Measurements from ENCODE around the gene TMEM163.
"Not testable (repeated sequence)": the region's sequence is repeated elsewhere in the genome, so short reads cannot be mapped to it uniquely, and the experiment has no call there.

The TMEM163 gene

DNA sequence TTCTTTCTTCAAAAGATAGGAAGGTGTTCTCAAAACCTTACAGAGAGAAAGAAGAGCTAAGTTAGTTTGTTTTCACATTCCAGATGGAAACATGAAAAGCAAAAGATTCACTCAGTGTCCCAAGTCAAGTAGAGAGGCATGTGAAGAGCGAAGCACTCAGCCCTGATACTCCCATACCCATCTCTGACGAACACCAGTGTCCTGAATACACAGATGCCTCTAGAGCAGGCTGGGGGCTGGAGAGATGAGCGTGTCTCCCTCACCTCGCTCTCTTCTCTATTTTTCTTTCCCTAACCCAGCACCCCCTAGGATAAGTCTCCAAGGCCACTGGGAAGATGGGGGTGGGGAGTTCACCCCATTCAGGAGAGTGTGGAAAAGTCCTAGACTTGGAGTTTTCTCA is 227.8 kb downstream of the TMEM163 start:
- no peak for DNase-seq (ENCODE audit: low read depth, low spot score)

DNA sequence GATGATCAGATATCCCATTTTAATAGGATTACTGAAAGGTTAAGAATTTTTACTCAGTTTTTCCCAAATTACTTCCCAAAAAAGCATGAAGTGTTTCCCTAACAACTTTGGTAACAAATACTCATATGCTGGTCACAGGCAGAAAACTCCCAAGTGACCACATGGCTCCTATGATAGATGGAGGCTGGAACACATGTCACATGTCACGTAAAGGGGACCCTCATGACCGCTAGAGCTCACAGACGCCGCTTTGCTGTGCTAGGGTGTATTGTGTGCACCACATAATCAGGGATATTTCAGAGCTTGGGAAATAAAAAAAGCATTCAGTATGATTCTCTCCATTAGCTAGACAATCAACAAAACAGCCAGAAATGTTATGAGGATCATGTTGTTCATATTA is 228.2 kb downstream of the TMEM163 start:
- no peak for DNase-seq (ENCODE audit: low read depth, low spot score)

DNA sequence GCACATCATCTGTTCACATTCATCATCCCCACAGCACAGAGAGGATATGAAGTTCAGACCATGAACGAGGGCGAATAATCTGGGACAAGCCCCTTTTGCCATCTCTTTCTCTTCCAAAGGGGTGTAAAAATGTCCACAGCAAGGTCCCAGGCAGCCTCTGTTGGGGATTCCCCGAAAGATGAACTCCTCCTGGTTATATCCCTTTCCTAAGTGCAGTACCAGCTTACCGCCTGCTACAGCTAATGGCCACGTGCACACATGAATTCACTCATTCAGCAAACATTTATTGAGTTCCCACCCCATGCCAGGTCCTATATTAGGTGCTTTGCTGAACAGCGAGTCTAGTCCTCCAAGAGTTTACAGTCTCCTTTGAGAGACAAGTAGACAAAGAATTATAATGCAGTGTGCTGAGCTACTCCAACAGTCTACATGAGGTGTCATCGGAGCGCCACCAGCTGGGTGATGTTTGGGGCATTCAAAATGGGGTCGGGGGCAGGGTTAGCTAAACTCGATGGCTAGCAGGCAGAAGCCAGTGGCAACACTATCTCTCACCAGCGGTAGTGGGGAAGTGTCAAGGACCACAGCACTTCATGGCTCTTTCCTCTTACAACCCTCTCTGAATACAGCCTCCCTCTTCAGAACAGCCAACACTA is 228.9 kb downstream of the TMEM163 start:
- DNase-seq (ENCODE audit: low read depth, low spot score), result no peak

DNA sequence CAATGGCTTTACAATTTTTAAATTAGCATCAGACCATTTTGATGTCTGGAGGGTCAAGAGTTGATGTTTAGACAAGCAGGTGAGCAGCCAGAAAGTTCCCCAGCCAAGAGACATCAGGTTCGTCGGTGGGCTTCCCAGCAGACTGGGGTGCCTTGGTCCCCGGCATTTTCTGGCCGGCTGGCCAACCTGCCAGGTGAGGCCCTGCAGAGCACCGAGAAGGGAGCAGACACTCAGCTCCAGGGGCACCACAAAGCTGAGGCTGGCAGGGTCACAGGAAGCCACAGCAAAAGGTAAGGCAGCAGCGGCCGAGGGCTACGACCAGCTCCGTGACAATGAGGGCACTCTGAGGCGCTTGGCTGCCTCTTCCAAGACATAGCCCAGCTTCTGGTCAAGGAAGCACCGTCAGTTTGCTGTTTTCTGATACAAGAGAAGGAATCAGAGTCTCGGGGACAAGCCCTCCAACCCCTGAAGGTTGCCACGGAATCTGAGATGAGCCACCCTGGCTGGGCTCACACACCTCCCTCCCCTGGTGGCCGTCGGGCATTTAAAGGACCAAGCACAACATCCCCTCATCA is 235.9 kb downstream of the TMEM163 start:
- DNase-seq (ENCODE audit: low read depth, low spot score), result no peak

DNA sequence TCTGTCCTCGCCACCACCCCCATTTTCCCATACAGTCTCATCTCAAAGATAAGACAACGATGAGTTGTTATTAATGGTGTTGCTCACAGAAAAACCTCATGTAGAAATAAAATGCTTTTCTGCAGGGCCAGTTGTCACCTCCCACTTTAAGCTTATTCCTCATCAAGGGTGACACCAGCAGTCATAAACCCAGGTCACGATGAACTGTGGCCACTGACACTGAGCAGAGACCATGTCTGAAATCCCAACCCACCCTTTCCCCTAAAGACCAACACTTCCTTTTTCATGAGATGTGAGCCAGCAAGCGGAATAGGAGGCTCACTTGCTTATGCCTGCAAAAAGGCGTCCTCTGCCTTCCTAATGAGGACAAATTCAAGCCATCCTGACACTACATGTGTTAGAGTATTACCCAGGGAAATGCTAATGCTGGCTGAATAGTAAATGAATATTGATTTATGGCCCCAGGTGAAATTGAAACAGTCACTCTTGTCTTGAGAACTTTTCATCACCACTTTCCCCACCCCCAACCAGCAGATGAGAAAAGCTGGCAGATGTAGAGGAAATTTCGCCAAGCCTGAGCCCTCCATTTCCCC is 236.6 kb downstream of the TMEM163 start:
- no peak for DNase-seq (ENCODE audit: low read depth, low spot score)

DNA sequence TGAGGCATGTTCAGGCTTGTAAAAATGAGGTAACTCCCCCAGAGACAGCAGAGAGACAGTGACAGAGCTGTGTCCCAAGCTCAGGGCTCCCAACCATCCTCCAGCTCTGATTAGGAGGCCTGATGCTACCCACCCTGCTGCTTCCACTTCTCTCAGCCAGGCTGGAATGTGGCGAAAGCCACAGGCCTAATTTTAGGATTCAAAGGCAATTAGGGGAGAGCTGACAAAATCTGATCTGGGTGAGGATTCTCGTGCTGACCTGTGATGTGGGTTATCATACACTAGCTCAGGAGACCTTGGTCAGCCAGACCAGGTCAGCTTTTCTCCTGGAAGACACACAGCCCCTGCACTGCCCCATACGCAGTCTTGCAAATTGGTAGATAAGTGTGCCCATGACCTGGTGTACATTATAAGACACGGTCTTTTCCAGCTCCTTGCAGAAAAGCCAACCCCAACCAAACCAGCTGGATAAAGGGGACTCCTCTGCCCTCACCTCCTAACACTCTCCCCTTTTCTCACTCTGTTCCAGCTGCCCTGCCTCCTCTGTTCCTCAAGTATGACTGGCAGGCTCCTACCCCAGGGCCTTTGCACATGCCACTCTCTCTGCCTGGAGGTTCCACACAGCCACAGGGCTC is 239.0 kb downstream of the TMEM163 start:
- DNase-seq (ENCODE audit: low read depth, low spot score), result no peak

DNA sequence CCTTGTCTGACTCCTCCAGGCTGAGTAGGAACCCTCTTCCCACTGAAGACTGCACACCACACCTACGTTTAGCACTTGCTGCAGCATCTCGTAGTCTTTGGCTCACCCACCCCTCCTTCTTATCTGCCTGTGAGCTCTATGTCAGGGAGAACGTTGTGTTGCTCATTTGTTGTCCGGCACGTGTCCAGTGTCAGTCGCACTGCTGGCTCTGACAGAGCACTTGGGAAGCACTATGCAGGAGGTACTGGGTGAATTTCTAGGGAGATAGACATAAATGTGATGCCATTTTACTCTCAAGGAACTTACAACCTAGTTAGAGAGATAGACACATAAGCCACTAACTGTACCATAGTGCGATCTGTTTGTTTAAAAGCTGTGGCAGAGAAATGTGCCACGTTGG is 241.8 kb downstream of the TMEM163 start:
- not testable (repeated sequence) for DNase-seq (ENCODE audit: low read depth, low spot score)

DNA sequence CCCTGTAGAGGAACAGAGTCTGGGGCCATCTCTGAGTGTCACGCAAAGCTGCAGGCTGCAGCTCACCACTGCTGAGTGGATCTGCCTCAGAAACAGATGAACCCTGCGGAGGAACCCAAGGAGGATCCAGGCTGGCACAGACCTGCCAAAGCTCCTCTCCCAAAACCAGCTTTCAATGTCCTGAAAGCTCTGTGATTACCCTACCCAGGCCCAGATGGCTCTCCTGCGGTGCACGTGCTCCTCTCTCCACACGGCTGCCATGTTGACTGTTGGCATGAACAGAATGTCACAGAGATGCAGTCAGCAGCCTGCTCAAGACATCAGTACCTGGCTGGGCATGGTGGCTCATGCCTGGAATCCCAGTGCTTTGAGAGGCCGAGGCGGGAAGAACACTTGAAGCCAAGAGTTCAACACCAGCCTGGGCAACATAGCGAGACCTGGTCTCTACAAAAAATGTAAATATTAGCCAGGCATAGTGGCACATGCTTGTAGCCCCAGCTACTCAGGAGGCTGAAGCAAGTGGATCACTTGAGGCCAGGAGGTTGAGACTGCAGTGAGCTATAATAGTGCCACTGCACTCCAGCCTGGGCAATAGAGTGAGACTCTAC is 248.1 kb downstream of the TMEM163 start:
- DNase-seq (ENCODE audit: low read depth, low spot score), result no peak

DNA sequence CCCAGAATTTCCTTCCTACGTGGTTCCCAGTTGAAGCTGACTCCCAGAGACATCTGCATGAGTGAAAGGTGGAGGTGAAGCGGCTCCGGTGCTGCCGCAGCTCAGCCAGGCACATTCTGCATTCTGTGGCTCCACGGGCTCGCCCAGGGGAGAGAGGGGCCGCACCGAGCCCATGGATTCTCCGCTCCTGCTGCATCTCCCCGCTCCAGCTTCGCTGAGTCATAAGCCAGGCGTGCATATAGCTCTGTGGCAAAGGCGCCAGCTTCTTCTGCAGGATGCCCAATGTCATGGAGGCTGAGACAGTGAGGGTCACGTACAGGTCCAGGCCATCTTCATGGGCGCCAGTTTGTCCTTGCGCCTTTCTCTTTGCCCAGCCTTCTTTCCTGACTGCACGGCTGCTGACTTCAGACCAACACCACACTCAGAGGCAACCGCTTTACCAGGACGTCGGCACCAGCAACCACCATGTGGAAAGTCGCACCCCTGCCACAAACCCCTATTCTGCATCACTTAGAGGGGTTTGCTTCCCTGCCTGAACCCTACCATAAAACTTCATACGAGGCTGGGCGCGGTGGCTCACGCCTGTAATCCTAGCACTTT is 249.2 kb downstream of the TMEM163 start:
- no peak for DNase-seq (ENCODE audit: low read depth, low spot score)

DNA sequence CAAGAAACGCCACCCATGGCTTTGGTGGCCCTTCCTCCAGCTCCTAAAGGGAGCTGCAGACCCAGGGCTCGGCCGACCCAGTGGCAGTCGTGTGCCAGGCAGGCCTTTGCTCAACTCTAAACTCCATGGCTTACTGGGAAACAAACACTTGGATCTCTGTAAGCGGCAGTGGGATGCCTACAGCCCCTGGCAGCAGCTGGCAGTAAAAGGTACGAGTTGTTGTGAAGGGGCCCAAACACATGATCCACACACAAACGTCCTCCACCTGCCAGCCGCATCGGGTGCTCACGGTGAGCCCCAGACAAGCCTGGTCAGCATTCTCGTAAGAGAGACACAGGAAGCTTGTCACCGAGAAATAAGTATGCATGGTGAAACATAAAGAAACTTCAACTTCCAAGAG is 250.0 kb downstream of the TMEM163 start:
- DNase-seq (ENCODE audit: low read depth, low spot score), result no peak

DNA sequence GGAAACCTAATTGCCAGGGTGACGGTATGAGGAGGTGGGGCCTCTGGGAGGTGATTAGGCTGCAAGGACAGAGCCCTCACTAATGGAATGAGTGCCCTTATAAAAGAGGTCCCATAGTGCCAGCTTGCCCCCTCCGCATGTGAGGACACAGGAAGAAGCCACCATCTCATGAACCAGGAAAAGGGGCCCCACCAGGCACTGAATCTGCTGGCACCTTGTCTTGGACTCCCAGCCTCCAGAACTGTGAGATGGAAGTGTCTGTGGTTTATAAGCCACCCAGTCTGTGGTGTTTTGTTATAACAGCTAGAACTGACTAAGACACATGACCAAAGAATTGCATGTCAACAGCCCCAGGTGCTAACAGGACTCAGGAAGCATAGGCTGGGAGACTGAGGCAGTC is 250.6 kb downstream of the TMEM163 start:
- DNase-seq (ENCODE audit: low read depth, low spot score), result no peak

DNA sequence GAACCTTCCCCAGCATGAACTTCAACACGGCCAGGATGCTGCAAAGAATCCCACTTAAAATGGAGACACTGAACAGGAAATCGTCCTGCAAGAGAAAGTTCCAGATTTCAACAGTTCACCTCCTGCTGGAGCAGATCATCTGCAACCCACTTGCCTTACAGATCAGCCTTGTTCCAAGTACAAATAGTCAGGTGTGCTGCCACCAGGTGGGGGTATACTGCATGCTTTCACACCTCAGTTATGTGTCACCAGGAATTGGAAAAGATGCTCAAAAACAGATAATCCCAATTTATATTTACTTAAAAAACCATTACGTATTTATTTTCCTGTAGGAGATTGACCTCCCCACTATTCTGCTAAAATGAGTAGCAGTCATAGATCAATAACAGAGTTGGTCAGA is 252.7 kb downstream of the TMEM163 start:
- DNase-seq (ENCODE audit: low read depth, low spot score), result no peak

DNA sequence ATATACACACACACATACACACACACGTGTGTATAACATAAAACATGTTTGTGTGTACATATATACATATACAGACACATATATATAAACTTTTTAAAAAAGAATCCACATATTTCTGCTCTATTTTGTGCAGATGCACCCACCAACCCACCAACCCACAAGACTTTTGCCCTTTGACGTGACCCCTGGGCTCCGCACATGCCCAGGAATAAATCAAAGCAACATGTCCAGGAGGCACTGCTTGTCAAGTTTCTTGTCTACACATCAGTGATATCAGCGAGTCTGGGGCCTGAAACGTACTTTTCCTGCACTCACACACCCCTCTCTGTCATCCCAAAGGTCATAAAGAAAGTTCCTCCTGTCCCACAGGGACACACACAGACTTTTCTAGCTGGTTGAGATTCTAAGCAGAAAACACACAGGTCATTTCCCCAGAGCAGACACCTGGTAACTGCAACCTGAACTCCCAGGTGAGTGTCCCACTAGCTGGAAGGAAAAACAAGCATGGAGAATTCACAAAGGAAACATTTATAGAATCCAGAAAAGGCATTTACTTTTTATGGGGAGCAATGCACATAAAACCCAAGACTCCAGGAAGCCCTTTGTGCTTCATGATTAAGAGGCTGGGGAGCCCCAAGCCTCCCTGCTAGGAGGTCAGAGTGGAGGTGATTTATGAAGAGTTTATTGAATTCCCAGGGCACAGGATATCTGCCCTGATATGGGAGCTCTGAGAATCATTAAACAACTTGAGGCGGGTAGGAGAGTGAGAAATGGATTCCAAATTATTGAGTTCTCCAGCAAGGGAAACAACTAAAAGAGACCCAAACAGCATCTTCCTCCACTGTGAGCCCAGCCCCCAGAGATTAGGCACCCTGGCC is 253.3 kb downstream of the TMEM163 start:
- no peak for DNase-seq (ENCODE audit: low read depth, low spot score)

DNA sequence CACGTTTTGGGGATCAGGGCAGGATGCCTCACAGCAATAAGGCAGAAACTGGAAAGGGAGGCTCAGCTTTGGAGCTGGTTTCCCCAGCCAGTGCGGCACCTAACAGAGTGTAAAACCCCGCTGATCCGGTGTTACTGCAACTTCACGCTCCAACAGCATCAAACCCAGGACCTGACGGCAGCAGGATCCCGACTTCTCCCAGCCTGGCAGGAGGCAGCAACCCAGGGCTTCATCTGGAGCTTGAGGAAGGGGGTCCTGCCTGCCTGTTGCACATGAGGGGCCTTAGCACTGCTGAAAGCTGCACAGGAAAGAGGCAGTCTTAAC is 255.1 kb downstream of the TMEM163 start:
- DNase-seq (ENCODE audit: low read depth, low spot score), result no peak

DNA sequence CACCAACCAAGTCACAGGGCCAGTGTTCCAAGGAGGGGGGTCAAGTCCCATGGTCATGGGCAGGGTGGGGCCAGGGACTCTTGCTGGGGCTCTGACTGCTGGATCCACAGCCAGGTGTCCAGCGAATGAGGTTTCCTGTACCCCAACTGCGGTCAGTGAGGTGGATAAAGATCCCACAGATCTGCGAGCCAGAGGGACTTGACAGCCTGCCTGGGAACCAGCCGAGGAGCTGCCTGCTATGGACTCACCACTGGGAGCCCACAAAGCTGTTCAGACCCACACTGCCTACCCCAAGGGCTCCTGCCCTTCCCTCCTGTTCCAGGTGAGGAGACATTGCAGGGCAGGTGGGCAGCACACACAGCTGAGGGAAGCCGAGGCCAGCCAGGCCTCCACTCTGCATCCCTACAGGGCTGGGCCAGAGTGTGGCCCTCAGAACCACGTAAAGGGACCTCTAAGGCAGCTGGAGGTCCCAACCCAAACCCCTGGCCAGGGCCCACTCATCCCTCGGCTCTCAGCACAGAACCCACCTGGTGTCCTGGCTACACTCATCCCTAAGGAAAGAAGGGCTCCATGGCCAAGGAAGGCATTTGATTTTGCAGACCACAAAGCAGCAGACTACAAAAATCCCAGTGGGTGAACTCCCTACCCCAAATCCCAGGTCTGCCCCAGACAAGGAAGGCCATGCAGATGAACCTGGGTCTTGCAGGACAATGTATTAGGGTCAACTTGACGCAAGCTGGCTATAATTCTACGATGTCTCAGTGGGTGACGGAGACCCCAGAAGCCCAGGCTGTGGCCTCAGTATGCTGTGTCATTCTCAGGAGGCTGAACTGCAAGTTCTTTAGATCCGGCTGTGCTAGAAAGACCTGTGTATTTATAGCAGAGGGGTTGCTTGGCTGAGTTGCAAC is 255.8 kb downstream of the TMEM163 start:
- no peak for DNase-seq (ENCODE audit: low read depth, low spot score)

DNA sequence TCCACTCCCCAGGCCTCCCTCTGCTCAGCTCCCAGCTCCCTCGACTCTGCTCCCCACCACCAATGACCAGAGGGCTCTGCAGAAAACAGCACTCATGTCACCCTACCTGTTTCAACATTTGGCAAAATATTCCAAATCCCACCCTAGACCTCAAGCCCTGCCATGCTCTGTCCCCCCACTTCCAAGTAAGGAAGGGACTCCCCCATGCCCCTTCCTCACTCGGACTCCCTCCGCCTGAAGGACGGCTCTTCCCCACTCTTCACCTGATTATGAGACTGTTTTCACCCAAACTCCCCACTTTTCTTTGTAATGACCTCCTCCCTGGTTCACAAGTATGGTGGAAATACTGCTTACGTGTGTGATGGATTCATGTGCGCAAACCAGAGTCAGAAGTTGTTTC is 256.5 kb downstream of the TMEM163 start:
- no peak for DNase-seq (ENCODE audit: low read depth, low spot score)

DNA sequence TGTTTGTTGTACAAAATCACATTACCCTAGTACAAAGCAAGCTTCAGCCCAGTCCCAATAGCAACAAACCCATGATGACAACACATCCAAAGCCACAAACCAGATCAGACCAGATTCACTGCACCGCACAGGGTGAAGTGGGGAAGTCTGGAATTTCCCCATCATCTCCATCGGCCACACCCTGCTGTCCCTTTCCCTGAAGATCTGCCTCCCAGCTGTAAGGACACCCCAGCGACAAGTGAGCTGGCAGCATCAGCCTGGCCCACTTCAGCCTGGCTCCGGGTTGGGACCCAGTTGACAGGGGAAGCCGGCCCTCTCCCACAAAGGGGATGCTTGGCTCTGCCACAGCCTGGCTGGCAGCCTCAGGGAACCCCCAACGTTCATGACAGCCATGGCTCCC is 257.3 kb downstream of the TMEM163 start:
- no peak for DNase-seq (ENCODE audit: low read depth, low spot score)

DNA sequence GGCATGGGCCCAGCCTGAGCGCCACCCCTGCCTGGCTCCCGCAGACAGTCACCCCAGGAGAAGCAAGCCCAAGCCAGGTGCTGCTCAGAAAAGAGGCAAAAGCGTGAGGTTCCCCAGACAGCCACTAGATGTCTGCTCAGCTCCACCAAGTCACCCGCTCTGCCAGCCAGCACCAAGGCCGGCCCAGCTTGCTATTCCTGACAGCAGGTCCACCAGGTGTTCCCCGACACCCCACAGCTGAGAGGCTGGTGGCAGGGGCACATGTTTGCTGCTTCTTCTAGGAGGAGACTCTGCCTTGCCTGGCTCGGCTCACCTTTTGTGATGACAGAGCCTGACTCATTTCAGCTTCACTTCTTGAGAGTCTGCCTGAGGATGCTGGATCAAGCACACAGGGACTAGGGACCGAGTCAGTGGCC is 258.2 kb downstream of the TMEM163 start:
- DNase-seq (ENCODE audit: low read depth, low spot score), result no peak

DNA sequence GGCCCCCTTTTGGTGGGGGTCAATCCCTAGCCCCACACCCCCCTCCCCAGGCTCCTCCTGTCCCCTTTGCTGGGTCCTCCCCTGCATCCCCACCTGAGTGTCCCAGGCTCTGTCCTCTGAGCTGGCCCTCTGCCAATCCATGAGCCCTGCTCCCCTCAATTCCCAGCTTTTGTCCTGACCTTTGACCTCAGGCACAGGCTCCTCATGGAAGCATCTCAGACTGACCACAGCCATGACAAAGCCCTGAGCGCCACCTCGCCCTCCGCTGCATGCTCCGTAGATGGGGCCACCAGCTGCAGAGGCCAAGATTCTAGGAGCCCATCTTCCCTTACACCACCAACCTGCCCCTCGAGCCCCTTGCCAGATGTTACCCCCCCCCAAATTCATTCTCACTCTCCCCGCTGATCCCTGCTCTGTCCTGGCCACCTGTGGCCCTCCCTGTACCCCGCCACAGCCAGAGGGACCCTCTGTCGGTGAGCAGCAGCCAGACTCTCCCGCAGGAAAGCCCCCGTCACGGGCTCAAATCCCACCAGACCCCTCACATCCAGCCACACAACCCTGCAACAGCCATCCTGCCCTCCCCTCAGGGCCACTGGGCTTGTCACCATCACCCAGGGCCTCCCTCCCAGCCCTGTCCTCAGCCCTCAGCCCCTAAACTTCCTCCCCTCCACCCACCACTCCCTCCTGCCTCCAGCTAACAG is 258.9 kb downstream of the TMEM163 start:
- no peak for DNase-seq (ENCODE audit: low read depth, low spot score)

DNA sequence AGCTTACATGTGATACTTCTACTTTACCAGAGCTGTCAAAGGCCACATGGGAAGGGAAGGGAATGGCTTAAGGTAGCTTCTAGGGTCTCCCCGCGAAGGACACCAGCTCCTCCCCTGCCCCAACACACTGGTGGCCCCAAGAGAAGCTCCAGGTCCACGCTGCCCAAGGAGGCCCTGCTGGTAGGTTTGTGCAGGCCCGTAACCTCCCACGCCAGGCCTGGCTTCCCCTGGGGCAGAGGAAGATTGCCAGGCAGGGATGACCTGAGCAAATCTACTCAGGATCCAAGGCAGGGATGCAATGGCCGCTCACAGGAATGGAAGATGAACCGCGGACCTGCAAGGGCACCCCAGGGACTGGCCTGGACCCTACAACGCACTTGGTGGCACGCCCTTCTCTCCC is 259.9 kb downstream of the TMEM163 start:
- DNase-seq (ENCODE audit: low read depth, low spot score), result no peak
